Type B pancreatic cell (in vitro differentiated cells): ENCODE data around the gene SPC24. TPM values are rescaled to one million over a fixed set of nuclear protein-coding genes. Genes with fewer than 3 reads are reported as not detected.

Source experiments
- DNase-seq: peaks from one replicate; pipeline ENCODE4 v3.0.0; 2021; ENCODE audit warnings: mixed read lengths; ENCODE audit not compliant: unreplicated experiment; ENCODE audit errors: extremely low spot score
- H3K27ac Mint-ChIP-seq: 2 replicates; pipeline ENCODE4 v1.8.0; 2021; ENCODE audit warnings: mild to moderate bottlenecking, mixed read lengths
- H3K27me3 Mint-ChIP-seq: 2 replicates; pipeline ENCODE4 v1.8.0; 2021; ENCODE audit warnings: mixed read lengths
- H3K36me3 Mint-ChIP-seq: 2 replicates; pipeline ENCODE4 v1.8.0; 2021; ENCODE audit warnings: mixed read lengths
- H3K4me1 Mint-ChIP-seq: one replicate; pipeline ENCODE4 v1.8.0; 2021; ENCODE audit warnings: mixed read lengths; ENCODE audit not compliant: unreplicated experiment
- H3K4me3 Mint-ChIP-seq: 2 replicates; pipeline ENCODE4 v1.8.0; 2021; ENCODE audit warnings: mild to moderate bottlenecking, mixed read lengths
- H3K9me3 Mint-ChIP-seq: 2 replicates; pipeline ENCODE4 v1.8.0; 2021; ENCODE audit warnings: mixed read lengths
- CTCF ChIP-seq: fragments of 200-600 bp; sonication (generic); conservative IDR thresholded peaks from 2 replicates; pipeline ENCODE4 v1.5.0; 2021; ENCODE audit warnings: antibody characterized with exemption, mild to moderate bottlenecking
- total RNA-seq: library from RNA; stranded (reverse); gene quantifications from 2 replicates; pipeline ENCODE4 v1.2.1, GENCODE V29; 2021; ENCODE audit warnings: low replicate concordance

Gene SPC24
- total RNA-seq, 1 donor from 2014 or later = 43.2 TPM

- Mint-ChIP-seq H3K4me1 (peaks cover 14% of the 10 kb centered on the region), H3K27me3 (no peaks in the 10 kb centered on the region), H3K27ac (peak overlapping the region; percentile 30), H3K4me3 (peak overlapping the region; percentile 21), H3K9me3 (no peaks in the 10 kb centered on the region), H3K36me3 (no peaks in the 10 kb centered on the region)
- DNase-seq = no peak
- TF ChIP-seq CTCF = no peak
These were observed 3.1 kb downstream of the SPC24 start for GRCh38 chr19:11152318-11153062.

GRCh38 chr19:11151181-11151580 is 4.4 kb downstream of the SPC24 start:
- H3K27me3 Mint-ChIP-seq = no peaks in the 10 kb centered on the region
- TF ChIP-seq CTCF = no peak
- no peak overlapping the region for H3K27ac Mint-ChIP-seq
- no peak overlapping the region for H3K4me3 Mint-ChIP-seq
- H3K36me3 Mint-ChIP-seq = peaks cover under 1% of the 10 kb centered on the region
- DNase-seq = no peak
- peaks cover 14% of the 10 kb centered on the region for H3K4me1 Mint-ChIP-seq
- no peaks in the 10 kb centered on the region for H3K9me3 Mint-ChIP-seq

- H3K4me3 Mint-ChIP-seq = no peak overlapping the region
- no peaks in the 10 kb centered on the region for H3K27me3 Mint-ChIP-seq
- peaks cover 4% of the 10 kb centered on the region for H3K36me3 Mint-ChIP-seq
- TF ChIP-seq CTCF = no peak
- H3K27ac Mint-ChIP-seq = no peak overlapping the region
- no peak for DNase-seq
- no peaks in the 10 kb centered on the region for H3K9me3 Mint-ChIP-seq
- peaks cover 7% of the 10 kb centered on the region for H3K4me1 Mint-ChIP-seq
These were observed 7.6 kb downstream of the SPC24 start for GRCh38 chr19:11148001-11148400.

GRCh38 chr19:11145536-11145924 is 10.1 kb downstream of the SPC24 start:
- no peak for TF ChIP-seq CTCF
- peaks cover 4% of the 10 kb centered on the region for H3K4me1 Mint-ChIP-seq
- no peaks in the 10 kb centered on the region for H3K27me3 Mint-ChIP-seq
- H3K36me3 Mint-ChIP-seq = peaks cover 4% of the 10 kb centered on the region
- H3K27ac Mint-ChIP-seq = no peak overlapping the region
- no peak for DNase-seq
- no peaks in the 10 kb centered on the region for H3K9me3 Mint-ChIP-seq
- H3K4me3 Mint-ChIP-seq = no peak overlapping the region

GRCh38 chr19:11142528-11143171 is 12.9 kb downstream of the SPC24 start:
- DNase-seq = peak; percentile 75
- H3K27ac Mint-ChIP-seq = peak overlapping the region; percentile 71
- no peaks in the 10 kb centered on the region for H3K27me3 Mint-ChIP-seq
- H3K4me3 Mint-ChIP-seq = no peak overlapping the region
- no peaks in the 10 kb centered on the region for H3K9me3 Mint-ChIP-seq
- H3K36me3 Mint-ChIP-seq = peaks cover 4% of the 10 kb centered on the region
- peaks cover 15% of the 10 kb centered on the region for H3K4me1 Mint-ChIP-seq
- no peak for TF ChIP-seq CTCF
